GM12892 (cell line): ENCODE measurements around the gene EIF5AL1.

Source experiments
- POLR2AphosphoS5 ChIP-seq: IDR thresholded peaks from 2 replicates; pipeline ENCODE4 v1.6.1; 2011; ENCODE audit warnings: low read depth, low read length, control low read depth
- TAF1 ChIP-seq: IDR thresholded peaks from 2 replicates; pipeline ENCODE4 v1.6.1; 2011; ENCODE audit warnings: low read depth, mild to moderate bottlenecking, control low read depth, low read length, borderline replicate concordance

DNA sequence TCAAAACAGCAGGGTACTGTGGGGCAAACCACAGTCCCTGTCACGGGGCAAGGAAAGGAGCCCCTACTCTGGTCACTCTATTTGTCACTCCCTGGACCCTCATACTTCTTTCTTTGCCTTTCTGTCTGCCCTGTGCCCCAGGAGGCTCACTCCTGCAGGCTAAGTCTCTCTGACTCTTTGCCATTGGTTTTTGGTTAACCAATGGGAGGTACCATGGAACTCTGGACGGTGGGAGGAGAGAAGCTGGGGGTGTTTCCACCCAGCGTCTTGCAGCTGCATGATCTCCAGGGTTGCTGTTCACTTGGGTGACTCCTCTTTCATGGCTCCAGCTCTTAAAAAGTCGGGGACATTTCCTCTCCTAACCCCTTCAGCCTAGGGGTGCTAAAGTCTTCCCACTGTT is 15.4 kb upstream of the EIF5AL1 start:
- no peak for TF ChIP-seq POLR2AphosphoS5
- no peak for TF ChIP-seq TAF1
